Activated naive CD4-positive, alpha-beta T cell treated with anti-CD3 and anti-CD28 coated beads, Interleukin-2, amount 10 ng/mL, durations not matched to agents 7 days and 5 days (primary cell): Measurements from ENCODE around the gene ZNF493.

Experiments
- CTCF ChIA-PET: fragments of 350-600 bp; sonication (Branson Sonifier 250); formaldehyde crosslinking; loops from one replicate; lab custom pipeline; 2021; ENCODE audit warnings: antibody characterized with exemption; lab: Charles Lee
- DNase-seq: peaks from one replicate; pipeline ENCODE4 v3.0.0-alpha.2; 2020
- H3K27ac Mint-ChIP-seq: one replicate; pipeline ENCODE4 v1.8.0; 2021; ENCODE audit warnings: mild to moderate bottlenecking, moderate library complexity, mixed read lengths
- H3K27me3 Mint-ChIP-seq: one replicate; pipeline ENCODE4 v1.8.0; 2021; ENCODE audit warnings: mild to moderate bottlenecking, mixed read lengths
- H3K36me3 Mint-ChIP-seq: one replicate; pipeline ENCODE4 v1.8.0; 2021; ENCODE audit warnings: mixed read lengths
- H3K4me1 Mint-ChIP-seq: one replicate; pipeline ENCODE4 v1.8.0; 2021; ENCODE audit warnings: mixed read lengths
- H3K4me3 Mint-ChIP-seq: one replicate; pipeline ENCODE4 v1.8.0; 2021; ENCODE audit warnings: mild to moderate bottlenecking, moderate library complexity, mixed read lengths
- H3K9me3 Mint-ChIP-seq: one replicate; pipeline ENCODE4 v1.8.0; 2021; ENCODE audit warnings: mixed read lengths

ZNF493 gene

GRCh38 chr19:21434516-21434915, 37.6 kb downstream of the ZNF493 start:
- Mint-ChIP-seq H3K36me3 (no peaks in the 10 kb centered on the region), H3K27ac (no peak overlapping the region), H3K27me3 (no peaks in the 10 kb centered on the region), H3K9me3 (peaks cover 58% of the 10 kb centered on the region), H3K4me1 (no peaks in the 10 kb centered on the region), H3K4me3 (no peak overlapping the region)
- DNase-seq: no peak
- CTCF ChIA-PET: no interaction called here

GRCh38 chr19:21434967-21435544, 38.1 kb downstream of the ZNF493 start:
- no peak for DNase-seq
- Mint-ChIP-seq H3K27ac (no peak overlapping the region), H3K36me3 (no peaks in the 10 kb centered on the region), H3K9me3 (peaks cover 62% of the 10 kb centered on the region), H3K27me3 (no peaks in the 10 kb centered on the region), H3K4me1 (no peaks in the 10 kb centered on the region), H3K4me3 (no peak overlapping the region)
- CTCF ChIA-PET: interaction anchor here (0.6 kb wide), 2 partner anchors 78 to 877 kb away, joined by 3 to 4 read pairs; no protein-coding TSS in a partner anchor

GRCh38 chr19:21439201-21439751, 42.3 kb downstream of the ZNF493 start:
- CTCF ChIA-PET: no interaction called here
- H3K36me3 Mint-ChIP-seq: no peaks in the 10 kb centered on the region
- H3K4me3 Mint-ChIP-seq: no peak overlapping the region
- no peak overlapping the region for H3K27ac Mint-ChIP-seq
- H3K4me1 Mint-ChIP-seq: no peaks in the 10 kb centered on the region
- no peaks in the 10 kb centered on the region for H3K27me3 Mint-ChIP-seq
- H3K9me3 Mint-ChIP-seq: peaks cover 47% of the 10 kb centered on the region
- no peak for DNase-seq

- Mint-ChIP-seq H3K27ac (no peak overlapping the region), H3K4me3 (no peak overlapping the region), H3K27me3 (no peaks in the 10 kb centered on the region), H3K9me3 (peaks cover 44% of the 10 kb centered on the region), H3K4me1 (no peaks in the 10 kb centered on the region), H3K36me3 (no peaks in the 10 kb centered on the region)
- no peak for DNase-seq
- CTCF ChIA-PET: no interaction called here
Observed at GRCh38 chr19:21440321-21440720, 43.4 kb downstream of the ZNF493 start.

GRCh38 chr19:21451187-21451586, 54.3 kb downstream of the ZNF493 start:
- Mint-ChIP-seq H3K4me3 (no peak overlapping the region), H3K4me1 (no peaks in the 10 kb centered on the region), H3K9me3 (peaks cover 46% of the 10 kb centered on the region), H3K36me3 (peaks cover 16% of the 10 kb centered on the region), H3K27ac (no peak overlapping the region), H3K27me3 (no peaks in the 10 kb centered on the region)
- CTCF ChIA-PET: no interaction called here
- DNase-seq: no peak

GRCh38 chr19:21454901-21455300, 58.0 kb downstream of the ZNF493 start:
- DNase-seq: no peak
- Mint-ChIP-seq H3K9me3 (peaks cover 29% of the 10 kb centered on the region), H3K36me3 (peaks cover 20% of the 10 kb centered on the region), H3K27me3 (no peaks in the 10 kb centered on the region), H3K27ac (no peak overlapping the region), H3K4me3 (no peak overlapping the region), H3K4me1 (no peaks in the 10 kb centered on the region)
- CTCF ChIA-PET: no interaction called here

- H3K27me3 Mint-ChIP-seq: peaks cover 7% of the 10 kb centered on the region
- no peak overlapping the region for H3K27ac Mint-ChIP-seq
- no peak for DNase-seq
- CTCF ChIA-PET: no interaction called here
- H3K4me1 Mint-ChIP-seq: peaks cover 8% of the 10 kb centered on the region
- no peak overlapping the region for H3K4me3 Mint-ChIP-seq
- H3K9me3 Mint-ChIP-seq: peaks cover 26% of the 10 kb centered on the region
- H3K36me3 Mint-ChIP-seq: peaks cover 15% of the 10 kb centered on the region
Observed at GRCh38 chr19:21460686-21461085, 63.8 kb downstream of the ZNF493 start.

GRCh38 chr19:21462540-21462939, 65.6 kb downstream of the ZNF493 start:
- Mint-ChIP-seq H3K36me3 (peaks cover 12% of the 10 kb centered on the region), H3K4me3 (peak overlapping the region; percentile 3), H3K27ac (no peak overlapping the region), H3K4me1 (peaks cover 8% of the 10 kb centered on the region), H3K27me3 (peaks cover 7% of the 10 kb centered on the region), H3K9me3 (peaks cover 19% of the 10 kb centered on the region)
- CTCF ChIA-PET: no interaction called here
- no peak for DNase-seq

GRCh38 chr19:21463449-21464105, 66.6 kb downstream of the ZNF493 start:
- CTCF ChIA-PET: interaction anchor here (1.0 kb wide), 1 partner anchor 42 kb away, joined by 3 read pairs; the partner anchor contains the start of gene ZNF429
- peaks cover 15% of the 10 kb centered on the region for H3K9me3 Mint-ChIP-seq
- H3K4me1 Mint-ChIP-seq: peaks cover 8% of the 10 kb centered on the region
- H3K27ac Mint-ChIP-seq: peak overlapping the region; percentile 84
- H3K4me3 Mint-ChIP-seq: peak overlapping the region; percentile 88
- H3K27me3 Mint-ChIP-seq: peaks cover 7% of the 10 kb centered on the region
- H3K36me3 Mint-ChIP-seq: peaks cover 8% of the 10 kb centered on the region
- peak; percentile 71 for DNase-seq

- Mint-ChIP-seq H3K4me1 (peaks cover 8% of the 10 kb centered on the region), H3K9me3 (peaks cover 11% of the 10 kb centered on the region), H3K27ac (no peak overlapping the region), H3K36me3 (peaks cover 4% of the 10 kb centered on the region), H3K4me3 (no peak overlapping the region), H3K27me3 (peaks cover 7% of the 10 kb centered on the region)
- no peak for DNase-seq
- CTCF ChIA-PET: no interaction called here
Observed at GRCh38 chr19:21466627-21467026, 69.7 kb downstream of the ZNF493 start.

- CTCF ChIA-PET: interaction anchor here (0.6 kb wide), 1 partner anchor 909 kb away, joined by 5 read pairs; no protein-coding TSS in a partner anchor
- Mint-ChIP-seq H3K27me3 (peaks cover under 1% of the 10 kb centered on the region), H3K4me3 (no peak overlapping the region), H3K9me3 (peaks cover 6% of the 10 kb centered on the region), H3K27ac (no peak overlapping the region), H3K4me1 (peaks cover 3% of the 10 kb centered on the region), H3K36me3 (peaks cover 2% of the 10 kb centered on the region)
- no peak for DNase-seq
Observed at GRCh38 chr19:21468791-21469190, 71.9 kb downstream of the ZNF493 start.

- peaks cover 8% of the 10 kb centered on the region for H3K4me1 Mint-ChIP-seq
- no peak for DNase-seq
- peaks cover 11% of the 10 kb centered on the region for H3K9me3 Mint-ChIP-seq
- H3K27ac Mint-ChIP-seq: no peak overlapping the region
- no peak overlapping the region for H3K4me3 Mint-ChIP-seq
- peaks cover 2% of the 10 kb centered on the region for H3K36me3 Mint-ChIP-seq
- CTCF ChIA-PET: no interaction called here
- H3K27me3 Mint-ChIP-seq: no peaks in the 10 kb centered on the region
Observed at GRCh38 chr19:21472507-21472906, 75.6 kb downstream of the ZNF493 start.

- no peaks in the 10 kb centered on the region for H3K27me3 Mint-ChIP-seq
- H3K9me3 Mint-ChIP-seq: peaks cover 11% of the 10 kb centered on the region
- no peak overlapping the region for H3K27ac Mint-ChIP-seq
- peak; percentile 82 for DNase-seq
- peak overlapping the region; percentile 62 for H3K4me3 Mint-ChIP-seq
- peaks cover 2% of the 10 kb centered on the region for H3K36me3 Mint-ChIP-seq
- CTCF ChIA-PET: interaction anchor here (1.1 kb wide), 1 partner anchor 9 kb away, joined by 5 read pairs; no protein-coding TSS in a partner anchor
- H3K4me1 Mint-ChIP-seq: peaks cover 8% of the 10 kb centered on the region
Observed at GRCh38 chr19:21474671-21475181, 77.8 kb downstream of the ZNF493 start.
